Measurements from ENCODE around the gene MSI2. TPM values are rescaled to one million over a fixed set of nuclear protein-coding genes. Genes with fewer than 3 reads are reported as not detected.

Gene MSI2
- total and polyA plus RNA-seq, 2 experiments from 2014 or later = 18.9 to 41.8 TPM

- Histone ChIP-seq H4K20me1 (replicated peaks; ENCODE audit: insufficient read depth) (no peaks in the 10 kb centered on the region; the same call in 1 of the 2 replicates), H3K4me3 (no peak overlapping the region), H3F3A (replicated peaks; ENCODE audit: low read depth) (no peaks in the 10 kb centered on the region), H3K4me2 (no peak overlapping the region), H3K79me2 (replicated peaks; ENCODE audit: insufficient read depth) (no peaks in the 10 kb centered on the region), H3K4me1 (ENCODE audit: insufficient read depth) (peaks cover 5% of the 10 kb centered on the region; the same call in 1 of the 2 replicates), H3K36me3 (ENCODE audit: insufficient read depth) (no peaks in the 10 kb centered on the region; the same call in 1 of the 2 replicates), H3K27me3 (ENCODE audit: insufficient read depth) (no peaks in the 10 kb centered on the region), H3K27ac (ENCODE audit: low read depth) (no peak overlapping the region), H3K9me2 (ENCODE audit: insufficient read depth) (no peaks in the 10 kb centered on the region), H2AFZ (no peak overlapping the region)
- no peak for DNase-seq (ENCODE audit: low spot score)
- no peak overlapping the region for H3K27ac Mint-ChIP-seq
- no peaks in the 10 kb centered on the region; the same call in 2 of the 3 replicates for H3K9me3 Mint-ChIP-seq
- peaks cover 1% of the 10 kb centered on the region; the same call in 2 of the 3 replicates for H3K36me3 Mint-ChIP-seq (ENCODE audit: low read depth)
- no peak overlapping the region for H3K4me3 Mint-ChIP-seq
- peaks cover 6% of the 10 kb centered on the region for H3K27me3 Mint-ChIP-seq (ENCODE audit: insufficient read depth, low read depth, poor library complexity)
- peaks cover 21% of the 10 kb centered on the region for H3K4me1 Mint-ChIP-seq
- no peak for ATAC-seq
- no peak for TF ChIP-seq CREB1 (CRISPR knock-in tag; IDR thresholded peaks at IDR 0.05; ENCODE audit: low read depth)
Measured at GRCh38 chr17:57639381-57639780, 383.1 kb downstream of the MSI2 start.

GRCh38 chr17:57640079-57640478, 383.8 kb downstream of the MSI2 start:
- ATAC-seq (no peak), DNase-seq (ENCODE audit: low spot score) (no peak)
- Mint-ChIP-seq H3K27me3 (ENCODE audit: insufficient read depth, low read depth, poor library complexity) (peaks cover 6% of the 10 kb centered on the region), H3K9me3 (no peaks in the 10 kb centered on the region; the same call in 2 of the 3 replicates), H3K27ac (no peak overlapping the region), H3K36me3 (ENCODE audit: low read depth) (no peaks in the 10 kb centered on the region; the same call in 1 of the 3 replicates), H3K4me3 (no peak overlapping the region), H3K4me1 (peaks cover 21% of the 10 kb centered on the region)
- TF ChIP-seq ZNF114 (CRISPR knock-in tag; IDR thresholded peaks at IDR 0.05) = no peak
- no peak for TF ChIP-seq JUNB (IDR thresholded peaks at IDR 0.05; ENCODE audit: unreplicated experiment)
- no peaks in the 10 kb centered on the region; the same call in 1 of the 2 replicates for H4K20me1 ChIP-seq (replicated peaks; ENCODE audit: insufficient read depth)
- no peaks in the 10 kb centered on the region for H3K9me2 ChIP-seq (ENCODE audit: insufficient read depth)
- H3K27ac ChIP-seq (ENCODE audit: low read depth) = no peak overlapping the region
- H3K4me1 ChIP-seq (ENCODE audit: insufficient read depth) = peaks cover 5% of the 10 kb centered on the region; the same call in 1 of the 2 replicates
- H3K4me2 ChIP-seq = no peak overlapping the region
- H3K79me2 ChIP-seq (replicated peaks; ENCODE audit: insufficient read depth) = no peaks in the 10 kb centered on the region
- no peak overlapping the region for H2AFZ ChIP-seq
- no peaks in the 10 kb centered on the region for H3K27me3 ChIP-seq (ENCODE audit: insufficient read depth)
- H3K36me3 ChIP-seq (ENCODE audit: insufficient read depth) = no peaks in the 10 kb centered on the region
- H3K4me3 ChIP-seq = no peak overlapping the region
- H3F3A ChIP-seq (replicated peaks; ENCODE audit: low read depth) = no peaks in the 10 kb centered on the region

- no peak overlapping the region for H3K27ac Mint-ChIP-seq
- Histone ChIP-seq H3K9me2 (ENCODE audit: insufficient read depth) (no peaks in the 10 kb centered on the region), H3K4me3 (no peak overlapping the region), H2AFZ (no peak overlapping the region), H3K4me1 (ENCODE audit: insufficient read depth) (no peaks in the 10 kb centered on the region; the same call in 1 of the 2 replicates), H4K20me1 (replicated peaks; ENCODE audit: insufficient read depth) (no peaks in the 10 kb centered on the region; the same call in 1 of the 2 replicates), H3K79me2 (replicated peaks; ENCODE audit: insufficient read depth) (no peaks in the 10 kb centered on the region), H3K4me2 (no peak overlapping the region), H3F3A (replicated peaks; ENCODE audit: low read depth) (no peaks in the 10 kb centered on the region), H3K27ac (ENCODE audit: low read depth) (no peak overlapping the region), H3K36me3 (ENCODE audit: insufficient read depth) (no peaks in the 10 kb centered on the region), H3K27me3 (ENCODE audit: insufficient read depth) (no peaks in the 10 kb centered on the region)
- ATAC-seq (no peak), DNase-seq (ENCODE audit: low spot score) (no peak)
- H3K36me3 Mint-ChIP-seq (ENCODE audit: low read depth) = no peaks in the 10 kb centered on the region; the same call in 1 of the 3 replicates
- no peaks in the 10 kb centered on the region; the same call in 2 of the 3 replicates for H3K9me3 Mint-ChIP-seq
- H3K4me3 Mint-ChIP-seq = no peak overlapping the region
- peaks cover 11% of the 10 kb centered on the region for H3K4me1 Mint-ChIP-seq
- TF ChIP-seq ZNF462 (CRISPR knock-in tag; IDR thresholded peaks at IDR 0.05) (no peak), ZNF114 (CRISPR knock-in tag; IDR thresholded peaks at IDR 0.05) (no peak), EZH2 (IDR thresholded peaks at IDR 0.05; ENCODE audit: low read depth, unreplicated experiment) (no peak), ETS1 (IDR thresholded peaks at IDR 0.05) (no peak), EZH2phosphoT487 (IDR thresholded peaks at IDR 0.05; ENCODE audit: unreplicated experiment) (no peak), CREB1 (CRISPR knock-in tag; IDR thresholded peaks at IDR 0.05; ENCODE audit: low read depth) (no peak), ZNF331 (CRISPR knock-in tag; IDR thresholded peaks at IDR 0.05; ENCODE audit: low read depth) (no peak), NANOG (IDR thresholded peaks at IDR 0.05; ENCODE audit: borderline replicate concordance) (no peak)
- H3K27me3 Mint-ChIP-seq (ENCODE audit: insufficient read depth, low read depth, poor library complexity) = peaks cover 1% of the 10 kb centered on the region
Measured at GRCh38 chr17:57641761-57642160, 385.4 kb downstream of the MSI2 start.

All from GM23338 (cell line).